GM19455 (cell line): ENCODE measurements around the gene DGKZ.

ENCODE experiments used
- ATAC-seq: cut with Tn5 transposase; IDR thresholded peaks from one replicate; pipeline ENCODE4 v1.9.1; 2021; ENCODE audit not compliant: unreplicated experiment

Gene DGKZ

GRCh38 chr11:46380340-46381047 is 33.2 kb downstream of the DGKZ start:
- ATAC-seq = no peak

- ATAC-seq = no peak
These were observed 34.0 kb downstream of the DGKZ start, which contains the start of gene MDK for GRCh38 chr11:46381048-46381818. Gene MDK (plus strand): TSS chr11:46381669. CDS start chr11:46382058, 389 bp downstream.

GRCh38 chr11:46381819-46382645 is 34.8 kb downstream of the DGKZ start:
- ATAC-seq = no peak

- ATAC-seq = no peak
These were observed 35.6 kb downstream of the DGKZ start for GRCh38 chr11:46382646-46383403.

GRCh38 chr11:46383404-46383758 is 36.1 kb downstream of the DGKZ start:
- no peak for ATAC-seq

- no peak for ATAC-seq
These were observed 36.9 kb downstream of the DGKZ start for GRCh38 chr11:46383974-46384701.

GRCh38 chr11:46385169-46386004 is 38.1 kb downstream of the DGKZ start:
- no peak for ATAC-seq

GRCh38 chr11:46386005-46386578 is 38.8 kb downstream of the DGKZ start:
- ATAC-seq = no peak

GRCh38 chr11:46386674-46387073 is 39.4 kb downstream of the DGKZ start:
- no peak for ATAC-seq

GRCh38 chr11:46387456-46387855 is 40.2 kb downstream of the DGKZ start:
- no peak for ATAC-seq

GRCh38 chr11:46387919-46388618 is 40.8 kb downstream of the DGKZ start:
- ATAC-seq = no peak

- ATAC-seq = no peak
These were observed 41.6 kb downstream of the DGKZ start for GRCh38 chr11:46388619-46389449.

GRCh38 chr11:46389450-46390330 is 42.4 kb downstream of the DGKZ start:
- ATAC-seq = no peak

GRCh38 chr11:46390331-46391171 is 43.3 kb downstream of the DGKZ start:
- ATAC-seq = no peak

GRCh38 chr11:46391186-46391577 is 43.9 kb downstream of the DGKZ start:
- no peak for ATAC-seq
